ENCODE measurements around the gene SLC4A5.

DNA sequence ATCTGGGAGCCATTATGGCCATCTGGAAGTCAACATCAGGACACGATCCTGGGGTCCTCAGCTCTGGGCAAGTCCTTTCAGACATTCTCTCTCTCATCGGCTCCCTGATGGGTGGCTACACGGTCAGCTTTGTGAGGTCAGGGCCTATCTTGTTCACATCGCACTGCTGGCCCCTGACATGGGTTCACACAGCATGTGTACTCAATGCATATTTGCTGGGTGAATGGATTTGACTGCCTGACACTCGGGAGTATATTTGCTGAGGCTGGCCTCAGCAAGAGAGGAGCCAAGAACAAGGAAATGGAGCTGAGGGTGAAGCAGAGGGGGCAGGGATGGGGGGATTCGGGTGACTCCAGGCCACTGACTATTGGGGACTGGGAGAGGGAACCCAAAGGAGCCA, 50.5 kb downstream of the SLC4A5 start:
- TF ChIP-seq ZFP36 (IDR thresholded peaks at IDR 0.05; ENCODE audit: borderline replicate concordance, partially characterized antibody) (no peak), CTCF (IDR thresholded peaks at IDR 0.05) (no peak), ZSCAN20 (CRISPR knock-in tag; IDR thresholded peaks at IDR 0.05) (no peak)

Data from A549 (cell line).